Measurements from ENCODE around the gene ALPK3.

ALPK3 gene

GRCh38 chr15:84892786-84893307 is 75.7 kb downstream of the ALPK3 start:
- Histone ChIP-seq H3K4me1 (ENCODE audit: control insufficient read depth, low read length) (no peaks in the 10 kb centered on the region), H3K4me2 (ENCODE audit: low read length) (no peak overlapping the region), H3K4me3 (ENCODE audit: low read length) (no peak overlapping the region), H3K27ac (ENCODE audit: low read depth, low read length) (no peak overlapping the region), H3K27me3 (ENCODE audit: control insufficient read depth, low read length) (no peaks in the 10 kb centered on the region), H3K9me2 (replicated peaks; ENCODE audit: control insufficient read depth, low read length) (no peaks in the 10 kb centered on the region), H3F3A (ENCODE audit: control insufficient read depth, insufficient read depth) (no peaks in the 10 kb centered on the region), H3K9me3 (ENCODE audit: control insufficient read depth, insufficient read depth, low read length) (no peaks in the 10 kb centered on the region), H3K36me3 (ENCODE audit: control insufficient read depth, low read length) (no peaks in the 10 kb centered on the region), H4K20me1 (ENCODE audit: control insufficient read depth, insufficient read depth, low read depth, low read length) (no peaks in the 10 kb centered on the region), H3K79me2 (ENCODE audit: control insufficient read depth, low read length) (no peaks in the 10 kb centered on the region)
- TF ChIP-seq CTCF (IDR thresholded peaks at IDR 0.05; ENCODE audit: low read depth, low read length, poor library complexity, severe bottlenecking): no peak

GRCh38 chr15:84893607-84894006 is 76.5 kb downstream of the ALPK3 start:
- Histone ChIP-seq H3K27me3 (ENCODE audit: control insufficient read depth, low read length) (no peaks in the 10 kb centered on the region), H3K4me1 (ENCODE audit: control insufficient read depth, low read length) (no peaks in the 10 kb centered on the region), H3K9me3 (ENCODE audit: control insufficient read depth, insufficient read depth, low read length) (no peaks in the 10 kb centered on the region), H3K4me2 (ENCODE audit: low read length) (no peak overlapping the region), H3K4me3 (ENCODE audit: low read length) (no peak overlapping the region), H3K9me2 (replicated peaks; ENCODE audit: control insufficient read depth, low read length) (no peaks in the 10 kb centered on the region), H3K27ac (ENCODE audit: low read depth, low read length) (no peak overlapping the region), H4K20me1 (ENCODE audit: control insufficient read depth, insufficient read depth, low read depth, low read length) (no peaks in the 10 kb centered on the region), H3F3A (ENCODE audit: control insufficient read depth, insufficient read depth) (no peaks in the 10 kb centered on the region), H3K79me2 (ENCODE audit: control insufficient read depth, low read length) (no peaks in the 10 kb centered on the region), H3K36me3 (ENCODE audit: control insufficient read depth, low read length) (no peaks in the 10 kb centered on the region)
- TF ChIP-seq CTCF (IDR thresholded peaks at IDR 0.05; ENCODE audit: low read depth, low read length, poor library complexity, severe bottlenecking) (no peak), EZH2phosphoT487 (IDR thresholded peaks at IDR 0.05; ENCODE audit: borderline replicate concordance, low read length) (no peak)

- H3K4me3 ChIP-seq (ENCODE audit: low read length): no peak overlapping the region
- no peak overlapping the region for H3K27ac ChIP-seq (ENCODE audit: low read depth, low read length)
- H3K9me3 ChIP-seq (ENCODE audit: control insufficient read depth, insufficient read depth, low read length): no peaks in the 10 kb centered on the region
These were observed 77.7 kb downstream of the ALPK3 start for GRCh38 chr15:84894736-84895425.

More at GRCh38 chr15:84894736-84895425, 77.7 kb downstream of the ALPK3 start:
- H3K27me3 ChIP-seq (ENCODE audit: control insufficient read depth, low read length): no peaks in the 10 kb centered on the region
- no peaks in the 10 kb centered on the region for H3F3A ChIP-seq (ENCODE audit: control insufficient read depth, insufficient read depth)
- H3K9me2 ChIP-seq (replicated peaks; ENCODE audit: control insufficient read depth, low read length): no peaks in the 10 kb centered on the region
- H3K36me3 ChIP-seq (ENCODE audit: control insufficient read depth, low read length): no peaks in the 10 kb centered on the region
- TF ChIP-seq EZH2phosphoT487 (IDR thresholded peaks at IDR 0.05; ENCODE audit: borderline replicate concordance, low read length) (no peak), CTCF (IDR thresholded peaks at IDR 0.05; ENCODE audit: low read depth, low read length, poor library complexity, severe bottlenecking) (no peak)
- H3K4me1 ChIP-seq (ENCODE audit: control insufficient read depth, low read length): no peaks in the 10 kb centered on the region
- no peak overlapping the region for H3K4me2 ChIP-seq (ENCODE audit: low read length)
- no peaks in the 10 kb centered on the region for H4K20me1 ChIP-seq (ENCODE audit: control insufficient read depth, insufficient read depth, low read depth, low read length)
- H3K79me2 ChIP-seq (ENCODE audit: control insufficient read depth, low read length): no peaks in the 10 kb centered on the region
